EL (cell line): ENCODE data around the gene CDCP1.

ENCODE experiments used
- DNase-seq: peaks from one replicate; pipeline ENCODE4 v3.0.0-alpha.2; 2016

The CDCP1 gene

DNA sequence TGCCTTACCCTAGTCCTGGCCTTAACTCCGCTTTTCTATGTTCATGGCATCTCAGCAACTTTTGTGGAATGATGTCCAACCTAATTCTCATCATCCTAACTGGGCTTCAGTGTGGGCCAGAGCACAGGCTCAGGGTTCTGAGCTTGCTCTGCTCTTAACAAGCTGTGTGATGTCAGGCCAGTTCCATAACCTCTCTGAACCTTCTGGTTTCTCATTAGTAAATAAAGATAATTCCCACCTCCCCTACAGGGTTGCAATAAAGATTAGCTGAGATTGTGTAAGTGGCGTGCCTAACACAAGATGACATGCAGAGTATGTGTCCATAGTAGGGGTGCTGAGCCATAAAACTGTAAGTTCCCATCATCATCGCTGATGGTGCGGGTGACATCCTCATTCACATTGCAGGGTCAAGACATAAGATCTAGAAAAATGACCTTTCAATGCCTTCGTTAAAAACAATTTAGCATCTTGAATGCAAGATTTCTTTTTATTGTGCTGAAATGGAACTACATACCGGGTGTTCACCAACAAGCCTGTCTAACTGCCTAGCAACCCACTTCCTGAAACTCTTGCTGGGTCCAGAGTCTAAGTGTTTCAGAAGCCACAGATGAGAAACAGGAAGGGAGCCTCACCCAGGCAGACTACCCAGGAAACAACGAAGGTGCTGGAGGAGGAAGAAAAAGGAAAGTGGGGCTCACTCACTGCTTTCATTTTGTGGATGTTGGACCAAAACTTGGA lies 36.2 kb downstream of the CDCP1 start:
- no peak for DNase-seq

DNA sequence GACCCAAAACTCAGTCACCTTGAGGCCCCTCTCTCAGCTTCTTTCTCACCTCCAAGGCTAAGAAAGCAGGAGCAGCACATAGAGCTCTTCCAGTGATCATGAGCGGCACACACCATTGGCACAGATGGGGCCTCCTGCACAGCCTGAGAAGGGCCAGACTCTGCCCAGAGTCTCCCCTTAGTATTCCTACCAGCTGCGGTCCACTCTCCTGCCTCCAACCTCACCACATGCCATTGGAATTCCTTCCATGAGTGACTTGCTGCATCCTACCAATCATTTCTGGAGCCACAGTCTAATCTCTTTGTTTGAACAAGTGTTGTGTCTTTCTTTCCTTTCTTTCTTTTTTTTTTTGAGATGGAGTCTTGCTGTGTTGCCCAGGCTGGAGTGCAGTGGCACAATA lies 39.3 kb downstream of the CDCP1 start:
- peak; percentile 11 for DNase-seq

DNA sequence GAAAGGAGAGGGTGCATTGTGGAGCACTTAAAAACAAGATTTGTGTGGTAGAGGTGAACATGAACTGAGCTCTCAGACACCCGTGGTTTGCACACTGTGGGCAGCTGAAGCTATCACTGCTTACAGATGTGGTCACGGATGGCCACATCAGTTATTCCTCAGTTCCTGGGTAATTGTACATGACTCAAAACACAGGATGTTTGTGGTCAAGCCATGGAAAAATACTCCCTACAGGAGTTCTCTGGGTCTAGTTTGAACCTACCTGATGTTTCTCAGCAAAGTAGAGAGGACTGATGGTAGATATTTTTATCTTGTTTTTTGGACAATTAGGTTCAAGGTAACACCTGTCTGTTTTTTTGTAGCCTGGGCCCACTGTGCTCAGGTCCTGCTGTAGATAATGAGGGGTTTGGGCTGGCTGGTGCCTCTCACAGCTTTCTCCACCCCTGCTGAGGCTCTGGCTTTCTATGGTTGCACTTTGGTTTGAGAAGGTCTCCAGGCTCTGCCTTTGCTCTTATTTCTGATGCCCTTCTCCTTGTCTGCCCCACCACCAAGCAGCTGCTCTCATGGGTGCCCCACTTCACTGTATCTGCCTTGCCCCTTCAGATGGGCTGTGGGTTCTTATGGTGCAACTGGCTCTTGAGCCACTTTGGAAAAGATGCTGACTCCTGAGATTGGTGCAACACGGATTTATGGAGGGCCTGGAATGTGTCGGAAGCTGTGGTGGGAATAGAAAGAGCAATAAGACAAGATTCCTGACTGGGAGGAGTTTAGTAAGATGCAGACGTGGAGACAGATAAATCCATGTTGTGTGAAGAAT lies 40.1 kb downstream of the CDCP1 start:
- DNase-seq = peak; percentile 83

DNA sequence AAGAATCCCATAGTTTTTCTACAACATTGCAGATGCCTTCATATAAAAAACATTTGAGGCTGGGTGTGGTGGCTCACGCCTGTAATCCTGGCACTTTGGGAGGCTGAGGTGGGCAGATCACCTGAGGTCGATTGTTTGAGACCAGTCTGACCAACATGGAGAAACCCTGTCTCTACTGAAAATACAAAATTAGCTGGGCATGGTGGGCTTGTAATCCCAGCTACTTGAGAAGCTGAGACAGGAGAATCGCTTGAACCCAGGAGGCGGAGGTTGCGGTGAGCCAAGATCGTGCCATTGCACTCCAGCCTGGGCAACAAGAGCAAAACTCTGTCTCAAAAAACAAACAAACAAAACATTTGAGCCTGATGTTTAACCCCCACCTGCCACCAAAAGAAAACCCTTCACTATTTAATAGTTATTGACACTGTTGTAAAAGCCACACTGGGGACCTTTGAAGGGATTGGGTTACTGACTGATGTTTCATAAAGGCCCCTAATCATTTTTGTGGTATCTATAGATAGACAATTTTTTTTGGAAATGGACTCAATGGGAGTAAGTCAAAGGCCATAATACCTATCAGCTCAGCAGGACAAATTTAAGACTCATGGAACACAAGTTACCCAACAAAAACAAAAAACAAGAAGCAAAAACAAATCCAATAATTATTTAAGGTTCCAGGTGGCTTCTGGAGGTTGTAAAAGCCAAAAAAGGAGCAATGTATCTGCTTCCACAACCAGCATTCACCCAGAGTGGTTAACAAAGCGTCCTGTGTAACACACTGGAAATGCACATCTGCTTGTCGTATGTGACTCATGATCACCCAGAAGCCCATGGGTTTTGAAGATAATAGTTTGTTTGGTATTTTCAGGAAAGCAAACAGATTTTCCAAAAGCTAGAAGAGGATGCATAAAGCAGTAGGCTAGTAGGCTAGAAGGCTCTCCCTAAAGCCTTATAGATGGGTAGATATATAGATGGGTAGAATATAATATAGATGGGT lies 41.2 kb downstream of the CDCP1 start:
- peak; percentile 47 for DNase-seq

DNA sequence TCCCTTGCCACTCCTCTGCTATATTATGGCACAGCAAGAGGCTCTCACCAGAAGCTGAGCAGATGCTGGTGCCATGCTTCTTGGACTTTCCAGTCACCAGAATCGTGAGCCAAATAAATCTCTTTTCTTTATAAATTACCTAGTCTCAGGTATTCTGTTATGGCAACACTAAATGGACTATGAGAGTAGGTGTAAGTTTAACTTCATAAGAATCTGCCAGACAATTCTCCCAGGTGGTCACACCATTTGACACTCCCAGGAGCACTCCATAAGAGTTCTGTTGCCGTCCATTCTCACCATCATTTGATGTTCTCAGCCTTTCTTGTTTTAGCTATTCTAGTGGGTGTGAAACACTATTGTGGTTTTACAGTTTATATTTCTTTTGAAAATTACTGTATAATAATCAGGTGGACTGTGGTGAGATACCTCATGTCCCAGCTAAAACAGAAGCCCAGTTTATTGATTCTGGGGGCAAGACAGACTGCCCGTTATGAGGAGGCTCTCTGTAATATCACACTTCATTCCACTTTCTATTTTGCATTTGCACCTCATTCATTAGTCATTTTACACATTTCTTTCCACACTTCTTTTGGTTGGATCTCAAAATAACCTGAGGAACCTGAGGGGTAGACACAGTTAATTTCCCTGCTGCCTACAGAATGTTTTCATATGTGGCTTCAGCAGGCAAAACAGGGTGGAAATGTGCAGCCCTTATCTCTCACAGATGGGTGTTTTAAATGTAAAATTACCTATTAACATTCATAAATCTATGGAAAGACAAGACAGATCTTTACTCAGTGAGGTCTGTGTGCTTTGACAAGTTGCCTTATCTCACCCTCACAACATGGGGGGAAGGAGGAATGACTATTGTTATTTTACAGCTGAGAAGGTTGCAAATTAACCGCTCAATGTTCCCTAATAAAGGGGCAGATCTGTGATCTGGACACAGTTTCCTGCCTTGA lies 42.1 kb downstream of the CDCP1 start:
- no peak for DNase-seq

DNA sequence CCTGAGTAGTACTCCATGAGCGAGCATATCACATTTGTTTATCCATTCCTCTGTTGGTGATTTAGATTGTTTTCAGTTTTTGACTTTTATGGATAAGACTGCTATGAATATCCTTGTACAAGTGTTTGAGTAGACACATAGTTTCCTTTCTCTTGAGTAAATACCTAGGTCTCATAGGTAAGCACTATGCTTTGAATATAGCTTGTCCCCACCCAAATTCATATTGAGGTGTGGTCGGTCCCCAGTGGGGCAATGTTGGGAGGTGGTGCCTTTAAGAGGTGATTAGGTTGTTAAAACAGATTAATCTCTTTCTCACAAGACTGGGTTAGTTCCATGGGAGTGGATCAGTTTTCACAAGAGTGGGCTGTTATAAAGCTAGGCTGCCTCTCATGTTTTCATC lies 42.8 kb downstream of the CDCP1 start:
- no peak for DNase-seq

DNA sequence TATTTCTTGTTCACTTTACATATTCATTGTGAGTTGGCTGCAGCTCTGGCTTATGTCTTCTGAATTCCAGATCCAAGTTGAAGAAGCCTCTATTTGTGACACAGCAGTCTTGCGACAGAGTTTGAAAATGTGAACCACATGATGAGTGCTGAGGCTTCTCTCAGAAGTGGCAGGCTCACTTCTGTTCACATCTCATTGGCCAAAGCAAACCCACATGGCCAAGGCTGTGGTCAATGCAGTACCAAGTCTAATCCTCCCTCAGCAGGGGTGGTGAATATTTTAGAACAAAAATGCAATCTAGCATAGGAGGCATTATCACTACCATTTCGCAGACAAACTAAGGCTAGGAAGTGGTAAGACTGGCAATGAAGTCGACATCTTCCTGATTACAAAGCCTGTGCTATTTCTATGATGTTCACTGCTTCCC lies 45.2 kb downstream of the CDCP1 start:
- DNase-seq = peak; percentile 24

DNA sequence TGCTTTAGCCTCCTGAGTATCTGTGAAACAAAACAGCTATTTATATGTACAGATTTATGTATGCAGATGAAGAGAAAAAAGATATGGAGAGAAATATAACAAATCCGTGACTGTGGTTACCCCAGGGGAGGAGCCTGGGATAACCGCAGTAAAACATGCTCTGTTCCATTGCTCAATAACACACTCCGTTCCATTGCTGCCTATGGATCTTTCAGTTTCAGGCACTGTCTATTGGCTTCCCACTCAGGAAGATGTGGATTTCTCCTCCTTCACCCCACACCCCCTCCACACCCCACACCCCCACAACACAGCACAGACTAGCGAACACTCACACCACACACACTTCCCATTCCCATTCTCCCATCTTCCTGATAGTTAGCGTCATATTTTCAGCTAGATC lies 47.9 kb downstream of the CDCP1 start:
- no peak for DNase-seq

DNA sequence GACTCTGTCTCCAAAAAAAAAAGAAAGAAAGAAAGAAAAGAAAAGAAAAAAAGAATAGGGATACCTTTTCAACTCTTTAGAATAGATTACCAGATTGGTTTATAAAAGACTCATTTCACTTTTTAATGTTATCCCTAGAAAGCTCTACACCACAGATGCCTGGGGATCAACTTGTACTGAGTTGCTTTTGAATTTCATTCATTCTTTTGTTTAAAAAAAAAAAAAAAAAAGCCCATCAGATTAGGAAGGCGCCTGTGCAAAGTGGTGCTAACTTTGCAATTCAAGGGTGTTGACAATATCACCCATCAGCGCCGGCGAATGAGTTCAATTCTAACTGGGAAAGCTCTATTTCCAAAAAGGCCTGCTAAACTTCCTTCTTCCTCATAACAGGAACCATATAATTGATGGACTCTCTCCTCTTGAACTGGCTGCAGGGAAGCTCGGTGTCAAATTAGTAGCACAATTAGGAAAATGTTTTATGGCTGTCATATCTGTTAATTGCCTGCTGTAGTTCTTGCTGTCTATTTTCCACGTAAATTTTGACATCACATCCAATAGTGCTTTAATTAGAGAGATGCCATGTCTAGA lies 48.8 kb downstream of the CDCP1 start:
- no peak for DNase-seq

DNA sequence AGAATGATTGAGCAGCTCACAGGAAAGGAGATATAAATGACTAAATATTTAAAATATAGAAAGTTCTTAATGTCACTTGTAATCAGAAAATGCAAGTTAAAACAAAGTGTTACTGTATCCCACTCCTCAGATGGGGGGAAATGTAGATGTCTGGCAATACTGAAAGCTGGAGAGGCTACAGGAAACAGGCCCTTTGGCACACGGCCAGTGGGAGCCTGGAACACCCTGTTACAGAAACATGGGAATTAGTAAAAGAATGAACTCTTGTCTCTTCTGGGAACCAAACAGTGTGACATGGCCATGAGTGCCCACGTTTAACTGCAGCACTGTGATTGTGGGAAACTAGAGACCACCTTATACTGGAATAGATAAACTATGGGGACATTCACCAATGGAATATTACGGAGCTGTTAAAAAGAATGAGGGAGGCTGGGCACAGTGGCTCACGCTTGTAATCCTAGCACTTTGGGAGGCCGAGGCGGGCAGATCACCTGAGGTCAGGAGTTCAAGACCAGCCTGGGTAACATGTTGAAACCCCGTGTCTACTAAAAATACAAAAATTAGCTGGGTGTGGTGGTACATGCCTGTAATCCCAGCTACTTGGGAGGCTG lies 50.2 kb downstream of the CDCP1 start:
- no peak for DNase-seq

DNA sequence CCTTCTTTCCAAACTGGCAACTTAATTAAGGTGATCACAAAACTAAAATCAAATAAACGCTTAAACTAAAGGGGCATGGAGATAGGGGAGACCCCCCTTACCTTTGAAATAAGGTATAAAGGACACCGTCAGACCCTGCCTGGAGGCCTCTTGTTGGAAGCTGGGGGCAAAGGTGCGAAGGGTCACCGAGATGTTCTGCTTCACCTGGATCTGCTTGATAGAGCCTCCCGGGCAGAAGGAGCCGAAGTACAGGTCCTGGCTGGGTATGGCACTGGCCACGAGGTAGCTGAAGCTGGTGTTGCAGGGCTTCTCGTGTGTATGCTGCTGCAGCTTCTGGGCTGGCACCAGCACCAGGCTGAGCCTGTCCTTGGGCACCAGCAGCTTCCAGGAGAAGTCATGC lies 53.0 kb downstream of the CDCP1 start:
- DNase-seq = no peak

DNA sequence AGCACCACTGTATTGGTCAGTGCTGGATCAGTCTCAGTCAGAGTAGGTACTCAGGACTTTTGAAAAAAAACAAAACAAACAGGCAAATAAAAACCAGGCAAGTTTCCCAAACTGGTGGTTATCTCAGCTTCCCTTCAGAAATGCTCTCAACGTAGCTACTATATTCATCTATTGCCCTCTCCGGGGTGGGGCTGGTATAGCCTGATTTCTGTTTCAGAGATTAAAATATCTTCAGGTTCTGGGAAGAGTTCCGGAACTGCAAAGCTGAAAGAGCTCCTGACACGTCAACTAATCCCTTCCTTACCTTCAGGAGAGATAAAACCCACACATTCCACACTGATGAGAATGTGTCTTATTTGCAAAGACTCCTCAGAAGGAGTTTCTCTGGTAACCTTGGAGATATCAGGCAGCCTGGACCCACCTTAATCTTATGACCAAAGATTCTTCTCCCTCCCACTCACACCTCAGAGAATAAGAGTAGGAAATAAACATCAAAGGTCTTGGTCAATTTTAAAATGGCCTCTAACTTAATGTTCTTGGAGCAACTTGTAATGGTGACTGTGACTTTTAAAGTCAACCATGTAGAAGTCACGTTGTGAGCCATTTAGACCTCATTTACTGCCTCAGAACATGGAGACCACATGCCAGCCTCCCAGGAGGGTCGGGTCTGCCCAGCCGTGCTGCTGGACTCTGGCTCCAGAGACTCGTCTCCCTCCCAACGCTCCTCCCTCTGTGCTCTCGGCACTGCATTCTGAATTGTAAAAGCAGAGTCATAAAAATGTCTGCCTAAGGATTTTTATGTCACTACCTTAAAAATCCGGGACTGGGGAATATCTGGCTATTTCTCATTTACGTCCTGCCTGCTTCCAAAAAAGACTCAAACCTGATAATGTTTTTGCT lies 53.8 kb downstream of the CDCP1 start:
- peak; percentile 87 for DNase-seq

DNA sequence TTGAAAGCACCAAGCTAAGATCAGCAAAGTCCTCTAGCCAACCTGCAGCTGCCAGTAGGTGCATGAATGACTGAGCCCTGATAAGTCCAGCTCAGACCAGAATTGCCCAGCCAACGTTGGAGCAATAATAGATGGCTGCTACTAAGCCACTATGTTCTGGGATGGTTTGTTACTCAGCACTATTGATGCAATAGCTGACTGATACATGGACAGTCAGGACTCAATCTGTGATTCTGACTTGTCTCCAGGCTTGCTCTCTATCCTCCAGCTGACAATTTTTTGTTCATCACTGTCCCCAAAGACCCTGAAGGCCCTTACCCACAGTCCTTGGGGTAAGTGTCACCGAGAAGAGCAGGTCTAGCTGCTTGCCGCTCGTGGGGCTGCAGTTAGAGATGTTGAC lies 55.3 kb downstream of the CDCP1 start:
- no peak for DNase-seq

DNA sequence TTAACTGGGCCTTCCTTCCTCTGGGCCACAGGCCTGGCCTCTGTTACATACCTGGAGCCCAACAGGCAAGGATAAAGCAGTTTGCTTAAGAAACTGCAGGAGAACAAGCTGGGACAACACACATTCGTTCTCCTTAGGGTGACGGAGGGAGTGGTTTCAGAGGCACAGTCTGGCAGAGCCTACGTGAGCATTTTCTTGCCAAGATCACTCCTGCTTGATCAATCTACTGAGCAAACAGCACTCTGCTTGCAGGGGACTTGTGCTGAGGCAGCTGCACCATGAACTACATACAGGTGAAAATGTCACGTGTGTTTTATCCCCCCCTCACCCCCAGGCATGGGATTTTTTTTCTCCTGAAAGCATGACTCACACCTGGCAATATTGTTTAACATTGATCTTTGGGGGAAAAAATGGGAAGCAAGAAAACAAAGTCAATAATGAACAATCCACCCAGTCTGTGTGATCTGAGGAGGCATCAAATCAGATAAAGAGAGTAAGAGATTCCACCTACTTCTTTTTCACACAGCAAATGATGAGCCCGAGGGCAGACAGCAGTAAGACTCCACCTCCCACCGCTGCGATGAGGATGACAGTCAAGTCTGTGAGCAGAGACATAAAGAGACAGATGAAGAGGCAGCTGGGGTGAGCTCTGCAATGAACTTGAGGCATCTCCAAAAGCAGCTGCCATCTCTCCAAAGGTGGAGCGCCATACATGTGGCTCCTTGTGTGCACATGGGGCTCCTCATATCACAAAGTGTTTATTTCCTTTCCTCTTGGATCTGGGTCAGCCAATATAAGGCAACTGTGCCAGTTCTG lies 57.4 kb downstream of the CDCP1 start:
- no peak for DNase-seq

DNA sequence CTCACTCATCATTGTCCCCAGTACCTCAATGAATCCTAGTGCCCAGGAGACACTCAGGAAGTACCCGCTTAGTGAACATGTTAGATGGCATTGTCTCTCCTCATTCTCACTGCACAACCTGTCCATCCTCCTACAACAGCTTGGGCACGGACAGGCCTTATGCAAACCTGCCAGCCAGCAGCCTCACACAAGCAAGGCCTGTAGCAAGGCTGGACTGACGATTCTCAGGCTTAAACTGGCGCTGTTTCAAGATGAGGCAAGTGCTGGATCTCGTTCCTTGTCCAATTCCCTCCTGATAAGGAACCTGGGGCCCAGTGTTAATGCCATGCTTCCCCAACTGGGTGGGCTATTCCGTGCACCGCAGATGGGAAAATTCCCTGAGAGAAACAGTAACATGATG lies 59.0 kb downstream of the CDCP1 start:
- DNase-seq = no peak

DNA sequence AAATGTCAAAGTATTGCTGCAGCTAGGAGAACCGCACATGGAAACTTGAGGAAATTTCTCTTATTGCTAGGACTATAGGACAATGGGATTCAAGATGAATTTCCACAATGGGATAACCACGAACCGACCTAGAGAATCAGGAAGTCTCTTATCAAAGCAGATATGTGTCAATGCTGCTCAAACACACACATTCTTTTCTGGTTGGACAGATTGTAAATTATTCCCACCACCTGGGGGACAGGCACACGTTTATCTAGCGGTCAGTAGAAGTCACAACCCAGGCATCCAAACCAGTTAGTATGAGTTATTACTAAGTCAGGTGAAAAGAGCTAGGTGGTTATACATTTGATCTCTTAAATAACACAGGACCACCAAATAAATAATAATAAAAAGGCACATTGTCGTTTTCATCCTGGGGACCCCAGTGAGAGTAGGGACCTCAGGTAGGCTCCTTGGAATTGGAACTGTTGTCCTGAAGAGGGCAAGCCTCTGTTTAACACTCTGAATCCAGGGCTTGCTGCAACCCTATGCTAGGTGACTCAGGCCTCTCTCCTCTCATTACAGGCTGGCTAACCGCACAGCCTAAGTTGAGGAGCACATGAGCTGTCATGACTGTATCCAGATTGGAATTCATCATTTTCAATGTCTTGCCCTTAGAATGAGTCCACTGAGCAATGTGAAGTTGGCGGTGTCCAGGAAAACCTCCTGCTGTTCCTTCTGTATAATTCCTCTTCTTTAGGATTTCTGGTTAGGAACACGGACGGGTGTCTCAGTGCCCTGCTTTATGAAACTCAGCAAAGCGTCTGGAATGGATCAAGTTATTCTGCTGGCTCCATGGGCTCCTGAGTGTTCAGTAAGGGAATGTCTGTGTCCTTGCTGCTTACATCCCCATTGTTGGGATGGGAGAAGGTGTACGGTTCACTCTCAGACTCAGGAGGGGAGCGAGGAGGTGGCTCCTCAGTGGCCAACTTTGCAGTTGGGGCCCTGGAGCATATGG lies 61.1 kb downstream of the CDCP1 start:
- peak; percentile 93 for DNase-seq

DNA sequence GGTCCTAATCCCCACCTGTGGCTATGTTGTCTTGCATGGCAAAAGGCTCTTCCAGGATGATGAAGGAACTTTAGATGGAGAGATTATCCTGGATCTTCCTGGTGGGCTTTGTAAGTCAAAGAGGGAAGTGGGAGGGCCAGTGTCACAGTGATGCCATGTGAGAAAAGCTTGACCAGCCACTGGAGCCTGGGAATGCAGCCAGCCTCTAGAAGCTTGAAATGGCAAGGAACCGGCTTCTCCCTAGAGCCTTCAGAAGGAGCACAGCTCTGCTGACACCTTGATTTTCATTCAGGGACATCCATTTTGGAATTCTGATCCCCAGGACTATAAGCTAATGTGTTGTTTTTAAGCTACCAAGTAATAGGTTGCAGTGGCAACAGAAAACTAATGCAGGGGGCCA lies 61.8 kb downstream of the CDCP1 start:
- no peak for DNase-seq

DNA sequence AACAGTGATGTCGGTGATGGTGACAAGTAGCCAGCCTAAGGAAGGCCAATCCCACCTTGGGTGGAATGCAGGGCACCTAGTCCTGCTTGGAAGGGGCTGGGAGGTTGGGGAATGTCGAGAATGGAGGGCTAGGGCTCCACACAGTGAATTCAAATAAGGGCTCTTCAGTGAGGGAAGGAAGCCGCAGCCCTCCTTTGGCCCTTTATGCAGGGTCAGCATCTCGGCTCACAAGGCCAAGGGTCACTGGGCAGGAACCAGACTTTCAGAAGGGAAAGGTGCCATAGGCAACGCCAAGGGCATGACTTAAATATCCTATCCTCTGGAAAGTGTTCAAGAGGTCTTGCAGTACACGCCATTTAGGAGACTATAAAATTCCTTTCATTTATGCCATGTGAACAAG lies 63.2 kb downstream of the CDCP1 start:
- DNase-seq = no peak
